PC-3 (cell line): Measurements from ENCODE around the gene TMEM187. TPM values are rescaled to one million over a fixed set of nuclear protein-coding genes. Genes with fewer than 3 reads are reported as not detected.

Experiments
- ATAC-seq: fragments of 200-7000 bp; cut with Tn5 transposase; 2 replicates; pipeline ENCODE4 v1.9.1; 2020; ENCODE audit warnings: mild to moderate bottlenecking, moderate library complexity
- BruUV-seq: library from RNA; stranded (reverse); fragments of 400-500 nt; replicated peaks from 2 replicates; lab custom pipeline; 2021; lab: Mats Ljungman, UMichigan
- CTCF ChIA-PET: fragments of 300-600 bp; sonication (Branson Sonifier 250); formaldehyde crosslinking; loops from one replicate; lab custom pipeline; 2022; ENCODE audit warnings: antibody characterized with exemption; lab: Charles Lee
- POLR2A ChIA-PET: fragments of 300-600 bp; sonication (Branson Sonifier 250); formaldehyde crosslinking; loops from one replicate; lab custom pipeline; 2022; ENCODE audit warnings: antibody characterized with exemption; ENCODE audit not compliant: unreplicated experiment; lab: Charles Lee
- DNase-seq: peaks from one replicate; pipeline ENCODE4 v3.0.0-alpha.2; 2015
- H2AFZ ChIP-seq: fragments of 300-600 bp; sonication (generic); 2 replicates; pipeline ENCODE4 v1.6.0; 2016; ENCODE audit warnings: antibody characterized with exemption, low read length
- H3F3A ChIP-seq: fragments of 300-600 bp; sonication (generic); one replicate; pipeline ENCODE4 v1.6.0; 2017; ENCODE audit warnings: antibody characterized with exemption, low read length, control low read depth, mild to moderate bottlenecking; ENCODE audit not compliant: unreplicated experiment
- H3K27ac ChIP-seq: fragments of 300-600 bp; sonication (generic); 2 replicates; pipeline ENCODE4 v1.5.1; 2016; ENCODE audit warnings: mild to moderate bottlenecking, low read length
- H3K27me3 ChIP-seq: fragments of 300-600 bp; sonication (generic); 2 replicates; pipeline ENCODE4 v1.6.1; 2016; ENCODE audit warnings: low read length, mixed read lengths
- H3K36me3 ChIP-seq: fragments of 300-600 bp; sonication (generic); 2 replicates; pipeline ENCODE4 v1.6.1; 2016; ENCODE audit warnings: low read depth, mixed run types, low read length, mixed read lengths
- H3K4me1 ChIP-seq: fragments of 300-600 bp; sonication (generic); 2 replicates; pipeline ENCODE4 v1.5.1; 2016; ENCODE audit warnings: low read length; ENCODE audit not compliant: insufficient read depth
- H3K4me2 ChIP-seq: fragments of 300-600 bp; sonication (generic); 2 replicates; pipeline ENCODE4 v1.6.0; 2016; ENCODE audit warnings: low read length
- H3K4me3 ChIP-seq: fragments of 300-600 bp; sonication (generic); 2 replicates; pipeline ENCODE4 v1.5.1; 2016; ENCODE audit warnings: mild to moderate bottlenecking, low read length, mixed read lengths
- H3K79me2 ChIP-seq: fragments of 300-600 bp; sonication (generic); 2 replicates; pipeline ENCODE4 v1.6.1; 2017; ENCODE audit warnings: low read length, mixed read lengths
- H3K9ac ChIP-seq: fragments of 300-600 bp; sonication (generic); 2 replicates; pipeline ENCODE4 v1.6.0; 2016; ENCODE audit warnings: mild to moderate bottlenecking, low read length
- H3K9me2 ChIP-seq: fragments of 300-600 bp; sonication (generic); replicated peaks from 2 replicates; pipeline ENCODE4 v1.6.1; 2016; ENCODE audit warnings: mixed run types, low read length, mixed read lengths
- H3K9me3 ChIP-seq: fragments of 300-600 bp; sonication (generic); 2 replicates; pipeline ENCODE4 v1.6.1; 2016; ENCODE audit warnings: low read length, mixed read lengths
- H4K20me1 ChIP-seq: fragments of 300-600 bp; sonication (generic); 2 replicates; pipeline ENCODE4 v1.6.1; 2016; ENCODE audit warnings: low read length, mixed read lengths
- CTCF ChIP-seq: fragments of 300-600 bp; sonication (generic); conservative IDR thresholded peaks from 2 replicates; pipeline ENCODE4 v1.5.1; 2017; ENCODE audit warnings: antibody characterized with exemption, low read depth, mild to moderate bottlenecking, low read length
- EZH2 ChIP-seq: fragments of 300-600 bp; sonication (generic); IDR thresholded peaks from one replicate; pipeline ENCODE4 v1.6.1; 2017; ENCODE audit warnings: antibody characterized with exemption, mild to moderate bottlenecking, low read length; ENCODE audit not compliant: unreplicated experiment
- EZH2phosphoT487 ChIP-seq: fragments of 300-600 bp; sonication (generic); IDR thresholded peaks from 2 replicates; pipeline ENCODE4 v1.6.1; 2018; ENCODE audit warnings: mild to moderate bottlenecking, antibody characterized with exemption, low read length, borderline replicate concordance
- intact Hi-C: fragments of 100-400 bp; cut with micrococcal nuclease; formaldehyde crosslinking; loops from 2 replicates; pipeline ENCODE4 v1.9.0; 2023
- total RNA-seq: library from RNA; depleted of rRNA; stranded (reverse); fragments of >200 nt; gene quantifications from 2 replicates; pipeline ENCODE4 v1.2.3, GENCODE V29; 2014

TMEM187 gene
- total RNA-seq, 1 experiment from 2014 or later, result 10.6 TPM

DNA sequence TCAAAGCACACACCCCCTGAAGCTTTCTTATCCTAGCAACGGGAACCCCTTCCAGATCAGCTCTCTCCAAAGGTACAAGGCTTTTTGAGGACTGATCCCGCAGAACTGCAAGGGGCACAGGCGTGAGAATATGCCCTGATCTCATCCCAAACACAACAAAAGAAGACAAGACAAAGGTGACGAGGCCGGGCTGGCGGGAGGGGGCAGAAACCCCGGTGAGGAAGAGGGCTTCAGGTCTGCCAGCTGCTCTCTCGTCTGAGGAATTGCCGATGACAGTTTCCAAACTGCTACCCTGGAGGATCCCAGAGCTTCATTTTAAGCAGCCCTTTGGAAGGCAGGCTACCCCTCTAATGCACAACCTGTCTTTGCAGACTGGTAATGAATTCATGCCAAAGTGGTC lies 4.3 kb upstream of the TMEM187 start:
- CTCF ChIA-PET, result interaction anchor here (0.6 kb wide), 1 partner anchor 406 kb away, joined by 3 read pairs; the partner anchor contains the start of gene FLNA

DNA sequence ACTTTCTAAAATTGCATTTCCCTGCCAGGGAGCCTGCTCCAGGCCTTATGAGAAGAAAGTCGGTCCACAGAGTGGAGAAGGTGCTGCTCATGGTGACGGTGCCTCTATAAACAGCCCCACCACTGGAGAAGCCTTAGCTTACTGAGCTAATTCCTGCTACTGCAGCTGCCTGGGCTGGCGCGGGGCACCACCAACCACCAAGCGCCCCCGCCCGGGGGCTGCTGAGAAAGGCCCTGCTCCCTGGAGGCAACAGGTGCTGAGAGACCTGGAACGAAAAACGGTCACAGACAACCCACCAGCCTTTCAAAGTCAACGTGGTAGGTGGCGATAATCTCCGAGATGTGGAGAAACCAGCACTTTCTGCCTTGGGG lies 3.8 kb upstream of the TMEM187 start:
- Histone ChIP-seq H3K9ac (peak overlapping the region; percentile 74; the same call in 1 of the 2 replicates), H3K27me3 (no peaks in the 10 kb centered on the region), H3K4me2 (peak overlapping the region; percentile 87), H3F3A (peaks cover 6% of the 10 kb centered on the region), H2AFZ (no peak overlapping the region), H3K27ac (no peak overlapping the region), H3K4me1 (peaks cover 23% of the 10 kb centered on the region), H3K79me2 (peaks cover 83% of the 10 kb centered on the region), H3K9me2 (no peaks in the 10 kb centered on the region), H3K36me3 (no peaks in the 10 kb centered on the region; the same call in 1 of the 2 replicates), H3K9me3 (no peaks in the 10 kb centered on the region), H4K20me1 (peaks cover 38% of the 10 kb centered on the region), H3K4me3 (peak overlapping the region; percentile 99)
- TF ChIP-seq EZH2phosphoT487 (no peak), EZH2 (no peak), CTCF (peak; percentile 28; the same call in 1 of the 2 replicates)
- BruUV-seq, result no TSS peak
- DNase-seq (peak; percentile 10), ATAC-seq (no peak)
- intact Hi-C loops, result no loop called here
- ChIA-PET CTCF (no interaction called here), POLR2A (no interaction called here)

More for the DNA sequence above, 4.3 kb upstream of the TMEM187 start:
- H3K4me3 ChIP-seq, result peak overlapping the region; percentile 99
- H3K27me3 ChIP-seq, result no peaks in the 10 kb centered on the region
- H3F3A ChIP-seq, result peaks cover 5% of the 10 kb centered on the region
- intact Hi-C loops, result no loop called here
- no peaks in the 10 kb centered on the region; the same call in 1 of the 2 replicates for H3K36me3 ChIP-seq
- DNase-seq (no peak), ATAC-seq (no peak)
- peaks cover 18% of the 10 kb centered on the region for H3K4me1 ChIP-seq
- H3K4me2 ChIP-seq, result peak overlapping the region; percentile 87
- no peak overlapping the region for H3K27ac ChIP-seq
- H3K9me2 ChIP-seq, result no peaks in the 10 kb centered on the region
- POLR2A ChIA-PET, result no interaction called here
- peaks cover 38% of the 10 kb centered on the region for H4K20me1 ChIP-seq
- no peaks in the 10 kb centered on the region for H3K9me3 ChIP-seq
- no TSS peak for BruUV-seq
- no peak overlapping the region for H3K9ac ChIP-seq
- no peak overlapping the region for H2AFZ ChIP-seq
- no peak for TF ChIP-seq EZH2phosphoT487
- no peak for TF ChIP-seq CTCF
- TF ChIP-seq EZH2, result no peak
- peaks cover 83% of the 10 kb centered on the region for H3K79me2 ChIP-seq

DNA sequence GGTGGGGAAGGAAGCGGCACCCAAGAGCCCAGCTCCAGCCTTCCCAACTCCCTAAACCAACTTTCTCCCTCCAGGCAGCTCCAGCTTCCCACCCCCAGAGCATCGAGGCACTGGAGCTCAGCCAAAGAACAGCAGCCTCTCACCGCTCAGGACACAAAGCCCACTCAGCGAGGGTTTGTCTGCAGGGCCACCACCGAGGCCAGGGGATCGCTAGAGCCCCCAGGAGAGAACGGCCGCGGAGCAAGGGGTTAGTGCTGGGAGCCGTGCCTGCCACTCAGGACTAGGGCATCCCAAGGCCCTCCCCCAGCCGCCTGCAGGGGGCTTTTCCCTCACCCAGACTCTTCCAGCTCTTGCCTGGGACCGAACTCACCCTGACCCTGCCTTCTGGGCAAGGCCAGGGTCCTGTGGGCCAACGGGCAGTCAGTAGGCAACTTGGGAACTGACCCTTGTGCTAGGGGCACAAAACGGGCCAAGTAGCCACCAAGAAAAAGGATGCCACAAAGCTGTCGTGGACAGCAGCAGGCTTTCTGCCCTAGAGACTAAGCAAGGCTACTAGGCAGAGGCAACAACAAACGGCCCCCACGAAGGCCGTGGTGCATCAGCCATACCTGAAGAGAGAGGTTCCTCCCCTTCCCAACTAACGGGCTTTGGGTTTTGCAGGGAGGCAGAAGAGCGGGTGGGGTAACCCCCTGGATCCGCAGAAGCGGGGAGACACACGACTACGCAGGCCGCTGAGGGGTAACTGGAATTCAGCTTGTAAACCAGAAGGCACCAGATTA lies 3.2 kb upstream of the TMEM187 start:
- DNase-seq (no peak), ATAC-seq (no peak)
- CTCF ChIA-PET, result no interaction called here
- H3K27me3 ChIP-seq, result no peaks in the 10 kb centered on the region
- H3K4me2 ChIP-seq, result peak overlapping the region; percentile 87
- peak overlapping the region; percentile 74 for H3K9ac ChIP-seq
- H2AFZ ChIP-seq, result no peak overlapping the region
- TF ChIP-seq EZH2phosphoT487 (no peak), EZH2 (no peak), CTCF (no peak)
- H4K20me1 ChIP-seq, result peaks cover 38% of the 10 kb centered on the region
- no peaks in the 10 kb centered on the region for H3K9me2 ChIP-seq
- peaks cover 83% of the 10 kb centered on the region for H3K79me2 ChIP-seq
- intact Hi-C loops, result no loop called here
- no peaks in the 10 kb centered on the region; the same call in 1 of the 2 replicates for H3K36me3 ChIP-seq
- H3K27ac ChIP-seq, result no peak overlapping the region
- BruUV-seq, result TSS peak; percentile 1
- peaks cover 6% of the 10 kb centered on the region for H3F3A ChIP-seq
- H3K4me3 ChIP-seq, result peak overlapping the region; percentile 99
- POLR2A ChIA-PET, result no interaction called here
- no peaks in the 10 kb centered on the region for H3K9me3 ChIP-seq
- H3K4me1 ChIP-seq, result peaks cover 29% of the 10 kb centered on the region
